HCT116 (cell line): Measurements from ENCODE around the gene SLC6A17. TPM values are rescaled to one million over a fixed set of nuclear protein-coding genes. Genes with fewer than 3 reads are reported as not detected.

Source experiments
- ATAC-seq: fragments of 200-7000 bp; cut with Tn5 transposase; 2 replicates; pipeline ENCODE4 v1.9.1; 2020; ENCODE audit warnings: mild to moderate bottlenecking, moderate library complexity
- BruUV-seq: library from RNA; stranded (reverse); fragments of 400-500 nt; replicated peaks from 2 replicates; lab custom pipeline; 2021; lab: Mats Ljungman, UMichigan
- CTCF ChIA-PET: fragments of 300-600 bp; sonication (Branson Sonifier 250); formaldehyde crosslinking; loops from one replicate; lab custom pipeline; 2021; ENCODE audit warnings: antibody characterized with exemption; lab: Charles Lee
- POLR2A ChIA-PET: fragments of 300-600, 350-600 bp; sonication (Branson Sonifier 250); formaldehyde crosslinking; loops from one replicate; lab custom pipeline; 2021; ENCODE audit warnings: antibody characterized with exemption; lab: Charles Lee
- RAD21 ChIA-PET, 2 experiments: fragments of 300-600 bp; sonication (Branson Sonifier 250); formaldehyde crosslinking; loops; one replicate each; lab custom pipeline; 2023; ENCODE audit warnings: low total read pairs in 2 of 2; ENCODE audit not compliant: uncharacterized antibody in 2 of 2, unreplicated experiment in 2 of 2, low non-redundant PET in 1 of 2; lab: Charles Lee
- DNase-seq: peaks from one replicate; pipeline ENCODE4 v3.0.0-alpha.2; 2010; ENCODE audit warnings: low read depth, low spot score
- H2AFZ ChIP-seq: fragments of 200-600 bp; shearing (Covaris generic), sonication (generic); 2 replicates; pipeline ENCODE4 v1.6.1; 2017; ENCODE audit warnings: low read depth, mixed run types, mixed read lengths, antibody characterized with exemption, low read length; ENCODE audit not compliant: poor library complexity, severe bottlenecking
- H3K27ac ChIP-seq: 2 replicates; pipeline ENCODE4 v1.5.1; 2012; ENCODE audit warnings: low read depth, low read length
- H3K27me3 ChIP-seq: fragments of 200-600 bp; sonication (generic); 2 replicates; pipeline ENCODE4 v1.6.1; 2016; ENCODE audit warnings: mixed run types, low read length, mixed read lengths; ENCODE audit not compliant: insufficient read depth
- H3K36me3 ChIP-seq, 2 experiments: fragments of 200-500 bp in 1 of 2; fragments of 200-600 bp in 1 of 2; sonication (Bioruptor generic) in 1 of 2; sonication (generic) in 1 of 2; 2 replicates each; pipeline versions ENCODE4 v1.5.1 to v1.6.1; 2014 to 2016; ENCODE audit warnings: low read length in 2 of 2, inconsistent platforms in 1 of 2, mixed read lengths in 1 of 2, mixed run types in 1 of 2; ENCODE audit not compliant: insufficient read depth in 2 of 2, control insufficient read depth in 1 of 2
- H3K4me1 ChIP-seq, 2 experiments: fragments of 200-600 bp in 1 of 2; sonication (generic) in 1 of 2; 2 replicates each; pipeline versions ENCODE4 v1.5.1 to v1.6.1; 2012 to 2017; ENCODE audit warnings: low read length in 2 of 2, inconsistent platforms in 1 of 2, mild to moderate bottlenecking in 1 of 2, mixed read lengths in 1 of 2, mixed run types in 1 of 2, moderate library complexity in 1 of 2; ENCODE audit not compliant: insufficient read depth in 2 of 2, control insufficient read depth in 1 of 2
- H3K4me2 ChIP-seq: fragments of 200-600 bp; sonication (generic); 2 replicates; pipeline ENCODE4 v1.6.1; 2017; ENCODE audit warnings: mixed run types, low read length, mixed read lengths
- H3K4me3 ChIP-seq, 2 experiments: fragments of 200-600 bp in 1 of 2; sonication (generic) in 1 of 2; replicated peaks in 1 of 2; 2 replicates each; pipeline ENCODE4 v1.5.1; 2011 to 2016; ENCODE audit warnings: low read length in 2 of 2, control low read depth in 1 of 2, low read depth in 1 of 2, mild to moderate bottlenecking in 1 of 2, mixed read lengths in 1 of 2, mixed run types in 1 of 2
- H3K79me2 ChIP-seq: fragments of 200-600 bp; sonication (generic); 2 replicates; pipeline ENCODE4 v1.6.1; 2017; ENCODE audit warnings: mild to moderate bottlenecking, mixed run types, low read length, moderate library complexity, mixed read lengths; ENCODE audit not compliant: insufficient read depth
- H3K9ac ChIP-seq: fragments of 200-600 bp; sonication (generic); 2 replicates; pipeline ENCODE4 v1.6.1; 2016; ENCODE audit warnings: low read length, mixed read lengths
- H3K9me2 ChIP-seq: fragments of 200-600 bp; sonication (generic), shearing (Covaris generic); 2 replicates; pipeline ENCODE4 v1.6.1; 2017; ENCODE audit warnings: mixed run types, mild to moderate bottlenecking, moderate library complexity; ENCODE audit not compliant: insufficient read depth
- H3K9me3 ChIP-seq, 2 experiments: fragments of 200-500 bp in 1 of 2; fragments of 200-600 bp in 1 of 2; sonication (Bioruptor generic) in 1 of 2; sonication (generic) in 1 of 2; 2 replicates each; pipeline ENCODE4 v1.6.1; 2014 to 2017; ENCODE audit warnings: low read length in 2 of 2, mixed read lengths in 2 of 2, inconsistent platforms in 1 of 2, low read depth in 1 of 2, mild to moderate bottlenecking in 1 of 2, mixed run types in 1 of 2, moderate library complexity in 1 of 2; ENCODE audit not compliant: control insufficient read depth in 1 of 2, insufficient read depth in 1 of 2
- H4K20me1 ChIP-seq: fragments of 200-600 bp; sonication (generic), shearing (Covaris generic); 2 replicates; pipeline ENCODE4 v1.6.1; 2017; ENCODE audit warnings: mixed run types, mild to moderate bottlenecking, moderate library complexity; ENCODE audit not compliant: insufficient read depth
- EGR1 ChIP-seq: IDR thresholded peaks from 2 replicates; pipeline ENCODE4 v1.6.1; 2012; ENCODE audit warnings: low read depth
- ELF1 ChIP-seq: IDR thresholded peaks from 2 replicates; pipeline ENCODE4 v1.6.1; 2012; ENCODE audit warnings: low read depth, borderline replicate concordance
- EZH2 ChIP-seq: fragments of 200-600 bp; sonication (generic); IDR thresholded peaks from 2 replicates; pipeline ENCODE4 v1.6.1; 2017; ENCODE audit warnings: antibody characterized with exemption, mixed run types
- JUND ChIP-seq: IDR thresholded peaks from 2 replicates; pipeline ENCODE4 v1.6.1; 2012
- SIN3A ChIP-seq: IDR thresholded peaks from 2 replicates; pipeline ENCODE4 v1.6.1; 2012; ENCODE audit warnings: low read depth
- SP1 ChIP-seq: IDR thresholded peaks from 2 replicates; pipeline ENCODE4 v1.6.1; 2012; ENCODE audit warnings: low read depth
- TCF7L2 ChIP-seq: IDR thresholded peaks from 2 replicates; pipeline ENCODE4 v1.7.0; 2011; ENCODE audit warnings: borderline replicate concordance, inconsistent platforms; ENCODE audit not compliant: insufficient read depth, insufficient read length; ENCODE audit errors: extremely low read depth
- ZBTB33 ChIP-seq: IDR thresholded peaks from 2 replicates; pipeline ENCODE4 v1.6.1; 2011; ENCODE audit warnings: mild to moderate bottlenecking, low read length, moderate library complexity; ENCODE audit not compliant: insufficient replicate concordance; ENCODE audit errors: extremely low read depth
- intact Hi-C: fragments of 100-400 bp; cut with micrococcal nuclease; formaldehyde crosslinking; loops from 2 replicates; pipeline ENCODE4 v1.10.0; 2022
- total RNA-seq: library from RNA; stranded (reverse); gene quantifications from one replicate; pipeline ENCODE4 v1.2.1, GENCODE V29; 2021; ENCODE audit not compliant: unreplicated experiment
- TF ChIP-seq, protein P1 (sequence below), 3 experiments: fragments of 200-600 bp in 1 of 3; sonication (generic) in 1 of 3; IDR thresholded peaks in 2 of 3; conservative IDR thresholded peaks in 1 of 3; 2 replicates each; pipeline ENCODE4 v1.5.1; 2012 to 2017; ENCODE audit warnings: low read depth in 2 of 3, low read length in 2 of 3, antibody characterized with exemption in 1 of 3, borderline replicate concordance in 1 of 3, control low read depth in 1 of 3, mild to moderate bottlenecking in 1 of 3, mixed read lengths in 1 of 3, mixed run types in 1 of 3, moderate library complexity in 1 of 3; ENCODE audit not compliant: insufficient read depth in 1 of 3
- TF ChIP-seq, protein P2 (sequence below): IDR thresholded peaks from 2 replicates; pipeline ENCODE4 v1.6.1; 2012

The SLC6A17 gene
- total RNA-seq, 1 experiment from 2014 or later, result 10.5 TPM

DNA sequence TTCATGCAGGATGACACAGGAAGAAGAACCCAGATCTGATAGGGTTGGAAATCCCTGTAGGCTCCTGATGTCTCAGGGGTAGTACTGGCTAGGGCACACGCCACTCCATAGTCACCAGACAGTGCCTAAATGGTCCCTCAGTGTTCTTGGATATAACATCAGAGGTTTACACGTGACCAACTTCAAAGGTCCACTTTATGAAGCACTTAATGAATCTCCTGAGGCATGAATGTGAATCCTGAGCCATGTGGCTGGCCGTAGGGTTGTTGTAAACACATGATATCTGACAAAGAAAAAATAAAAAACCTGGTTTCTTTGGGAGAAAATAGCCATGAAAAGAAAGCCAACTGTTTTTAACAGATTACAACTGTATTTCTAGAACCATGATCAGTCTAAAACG lies 27.5 kb downstream of the SLC6A17 start:
- no peak overlapping the region for H3K9ac ChIP-seq
- no peak overlapping the region for H3K4me3 ChIP-seq
- H3K27ac ChIP-seq, result no peak overlapping the region
- RAD21 ChIA-PET, result no interaction called here
- H2AFZ ChIP-seq, result no peak overlapping the region
- H3K9me2 ChIP-seq, result no peaks in the 10 kb centered on the region
- POLR2A ChIA-PET, result no interaction called here
- no TSS peak for BruUV-seq
- ATAC-seq (no peak), DNase-seq (no peak)
- H3K36me3 ChIP-seq, result 0 out of 4 replicates have a peak, but pooled peaks cover 0 to 5% of the 10 kb centered on the region in 2 experiments
- CTCF ChIA-PET, result no interaction called here
- no peaks in the 10 kb centered on the region for H3K9me3 ChIP-seq
- H3K79me2 ChIP-seq, result no peaks in the 10 kb centered on the region
- no peaks in the 10 kb centered on the region for H3K27me3 ChIP-seq
- H3K4me2 ChIP-seq, result no peak overlapping the region
- TF ChIP-seq, protein P1, sequence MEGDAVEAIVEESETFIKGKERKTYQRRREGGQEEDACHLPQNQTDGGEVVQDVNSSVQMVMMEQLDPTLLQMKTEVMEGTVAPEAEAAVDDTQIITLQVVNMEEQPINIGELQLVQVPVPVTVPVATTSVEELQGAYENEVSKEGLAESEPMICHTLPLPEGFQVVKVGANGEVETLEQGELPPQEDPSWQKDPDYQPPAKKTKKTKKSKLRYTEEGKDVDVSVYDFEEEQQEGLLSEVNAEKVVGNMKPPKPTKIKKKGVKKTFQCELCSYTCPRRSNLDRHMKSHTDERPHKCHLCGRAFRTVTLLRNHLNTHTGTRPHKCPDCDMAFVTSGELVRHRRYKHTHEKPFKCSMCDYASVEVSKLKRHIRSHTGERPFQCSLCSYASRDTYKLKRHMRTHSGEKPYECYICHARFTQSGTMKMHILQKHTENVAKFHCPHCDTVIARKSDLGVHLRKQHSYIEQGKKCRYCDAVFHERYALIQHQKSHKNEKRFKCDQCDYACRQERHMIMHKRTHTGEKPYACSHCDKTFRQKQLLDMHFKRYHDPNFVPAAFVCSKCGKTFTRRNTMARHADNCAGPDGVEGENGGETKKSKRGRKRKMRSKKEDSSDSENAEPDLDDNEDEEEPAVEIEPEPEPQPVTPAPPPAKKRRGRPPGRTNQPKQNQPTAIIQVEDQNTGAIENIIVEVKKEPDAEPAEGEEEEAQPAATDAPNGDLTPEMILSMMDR (IDR thresholded peaks at IDR 0.05 in 2 of 3, conservative IDR thresholded peaks at IDR 0.05 in 1 of 3; ENCODE audit: borderline replicate concordance in 1 of 3, insufficient read depth in 1 of 3, low read depth in 2 of 3, low read length in 2 of 3), result no peak
- TF ChIP-seq, protein P2, sequence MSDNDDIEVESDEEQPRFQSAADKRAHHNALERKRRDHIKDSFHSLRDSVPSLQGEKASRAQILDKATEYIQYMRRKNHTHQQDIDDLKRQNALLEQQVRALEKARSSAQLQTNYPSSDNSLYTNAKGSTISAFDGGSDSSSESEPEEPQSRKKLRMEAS, result no peak
- no peak for TF ChIP-seq EZH2
- TF ChIP-seq TCF7L2, result no peak
- TF ChIP-seq JUND, result no peak
- TF ChIP-seq ELF1, result no peak
- TF ChIP-seq EGR1, result no peak
- no peak for TF ChIP-seq SP1
- TF ChIP-seq SIN3A, result no peak
- no peak for TF ChIP-seq ZBTB33
- H3K4me1 ChIP-seq, result no peaks in the 10 kb centered on the region
- intact Hi-C loops, result no loop called here
- no peaks in the 10 kb centered on the region for H4K20me1 ChIP-seq
